AML-193 (cell line): ENCODE results near the gene FAM72D.
"Not testable (repeated sequence)": the region's sequence is repeated elsewhere in the genome, so short reads cannot be mapped to it uniquely, and the experiment has no call there.

Source experiments
- DNase-seq, 2 experiments: peaks; one replicate each; lab custom pipeline; 2025; lab: John Stamatoyannopoulos, UW

FAM72D gene

DNA sequence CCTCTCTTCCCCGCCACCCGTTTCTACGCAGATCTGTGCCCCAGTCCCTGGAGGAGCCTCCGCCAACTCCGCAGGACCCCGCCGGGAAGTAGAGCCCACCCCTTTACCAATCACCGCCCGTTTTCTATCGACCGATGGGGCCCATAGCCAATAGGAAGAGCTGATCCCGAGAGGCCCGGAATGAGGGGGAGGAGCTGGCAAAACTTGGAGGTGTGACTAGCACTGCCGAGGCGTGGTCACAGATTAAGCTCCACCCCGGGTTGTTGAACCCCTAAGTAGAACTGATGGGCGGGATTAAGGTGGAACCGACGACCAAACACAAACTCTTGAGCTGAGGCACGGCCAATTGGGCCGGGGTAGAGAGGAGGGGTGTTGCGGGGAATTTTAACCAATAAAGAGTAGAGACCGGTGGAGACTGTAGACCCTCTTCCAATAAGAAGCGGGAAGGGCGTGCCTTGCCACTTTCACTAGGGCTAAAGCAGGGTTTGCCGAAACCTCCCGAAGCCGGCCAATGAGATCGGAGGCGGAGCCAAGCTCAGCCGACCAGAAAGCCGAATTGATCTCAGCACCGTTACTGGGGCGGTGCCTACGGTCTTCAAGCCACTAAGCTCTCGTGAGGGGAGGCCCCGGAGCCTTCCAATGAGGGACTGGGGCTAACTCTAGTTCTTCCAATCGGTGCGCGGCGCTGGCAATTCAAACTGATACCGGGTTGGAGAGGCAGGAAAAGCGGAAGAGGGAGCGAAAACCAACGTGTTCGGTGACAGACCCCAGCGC lies at the start of gene FAM72D, which contains the start of gene SRGAP2B:
TSS of gene FAM72D (plus strand) at position 691 of the 774 bp plus-strand sequence. CDS start 874 bp downstream, outside the sequence.
TSS of gene SRGAP2B (minus strand) at position 45 of the 774 bp plus-strand sequence. CDS start 2,427 bp downstream, outside the sequence.
- not testable (repeated sequence) for DNase-seq

DNA sequence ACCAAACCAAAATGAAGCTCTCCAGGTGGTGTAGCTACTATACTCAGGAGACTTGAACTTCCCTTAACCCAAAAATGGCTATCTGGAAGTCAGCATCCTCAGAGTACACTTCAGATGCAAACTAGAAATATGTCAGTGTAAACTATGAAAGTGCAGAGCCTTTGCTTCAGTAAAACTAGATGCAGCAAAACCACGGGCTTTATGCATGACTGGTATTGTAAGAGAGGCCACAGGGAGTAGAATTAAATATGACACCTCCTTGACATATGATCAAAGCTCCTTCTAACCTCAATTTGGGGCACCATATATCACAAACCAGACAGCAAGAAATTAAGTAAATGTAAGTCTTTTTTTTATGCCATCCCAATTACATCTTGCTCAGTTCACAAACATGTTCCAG lies 48.2 kb upstream of the FAM72D start:
- DNase-seq: not testable (repeated sequence)

DNA sequence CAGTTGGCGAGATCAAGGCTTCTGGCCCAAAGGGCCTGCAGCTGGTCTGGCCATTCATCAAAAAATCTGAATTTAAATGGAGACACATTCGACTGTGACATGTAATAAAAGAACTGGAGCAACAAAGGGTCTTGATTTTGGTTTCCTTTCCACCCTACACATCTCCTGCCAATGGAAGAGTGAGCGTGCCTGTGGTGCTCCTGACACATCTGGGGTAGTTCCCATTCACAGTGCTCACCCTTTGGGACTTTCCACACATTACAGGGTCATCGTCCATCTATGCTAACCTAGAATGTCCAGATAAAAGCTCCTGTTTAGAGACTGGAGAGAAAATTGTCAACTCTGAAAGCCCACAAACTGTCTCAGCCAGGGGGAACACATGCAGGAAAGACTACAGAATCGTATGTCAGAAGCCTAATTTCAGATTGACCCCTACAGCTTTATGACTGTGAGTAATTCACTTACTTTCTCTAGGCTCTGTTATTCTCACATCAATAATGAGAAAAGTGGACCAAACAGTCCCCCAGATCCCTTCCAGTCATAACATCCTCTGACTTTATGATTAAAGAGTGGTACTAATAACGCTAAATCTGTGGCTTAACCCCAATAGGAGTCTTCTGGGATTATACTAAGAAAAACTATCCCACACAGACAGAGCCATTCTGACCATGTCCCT lies 47.5 kb upstream of the FAM72D start:
- not testable (repeated sequence) for DNase-seq

DNA sequence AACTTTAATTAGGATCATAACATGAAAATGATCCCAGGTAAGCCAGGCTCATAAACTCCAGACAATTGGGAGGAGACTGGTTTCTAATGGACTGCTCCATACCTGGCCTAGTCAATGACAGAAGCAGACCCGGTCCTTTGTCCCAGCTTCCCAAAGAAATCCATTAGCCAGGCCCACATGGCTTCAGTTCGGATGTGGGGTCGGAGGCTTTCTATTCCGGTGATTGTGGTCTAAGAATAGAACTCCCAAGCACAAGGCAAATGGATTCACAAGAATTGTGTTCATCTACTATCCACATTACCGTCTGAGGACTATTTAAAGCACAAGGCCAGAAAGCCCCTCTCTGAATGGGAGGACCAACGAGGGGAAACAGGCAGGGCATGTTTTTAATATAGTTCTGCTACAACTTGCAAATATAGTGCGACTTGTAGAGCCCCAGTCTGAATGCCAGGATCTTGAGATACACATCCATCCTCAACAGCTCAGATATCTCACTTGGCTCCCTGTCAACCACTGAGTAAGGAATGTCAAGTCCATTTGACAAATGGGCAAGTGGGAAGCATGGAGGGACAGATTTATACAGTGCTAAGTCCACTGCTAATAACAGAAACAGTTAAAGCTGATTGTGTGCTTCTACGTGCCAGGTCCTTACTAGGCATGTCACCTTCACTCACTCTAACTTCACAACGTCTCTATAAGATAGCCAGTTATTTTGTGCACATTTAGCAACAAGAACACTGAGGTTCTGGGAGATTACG lies 43.6 kb upstream of the FAM72D start:
- not testable (repeated sequence) for DNase-seq

DNA sequence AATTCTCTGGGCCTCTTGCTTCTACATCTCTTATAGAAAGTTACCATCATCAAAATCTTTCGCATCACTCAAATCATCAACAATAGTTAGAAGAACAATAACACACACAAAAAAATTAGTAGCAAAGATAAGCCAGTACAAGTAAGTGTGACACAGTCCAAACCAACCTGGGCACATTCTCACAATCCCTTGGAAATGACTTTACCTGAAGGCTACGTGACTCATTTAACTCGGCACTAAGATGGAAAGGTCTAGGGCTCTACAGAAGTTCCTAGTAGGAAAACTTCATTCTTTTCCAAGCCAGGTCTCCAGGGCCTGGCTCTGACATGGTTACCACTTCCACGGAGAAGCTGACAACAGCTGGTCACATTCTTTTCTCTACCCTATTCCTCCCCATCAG lies 42.3 kb upstream of the FAM72D start:
- DNase-seq: not testable (repeated sequence)

DNA sequence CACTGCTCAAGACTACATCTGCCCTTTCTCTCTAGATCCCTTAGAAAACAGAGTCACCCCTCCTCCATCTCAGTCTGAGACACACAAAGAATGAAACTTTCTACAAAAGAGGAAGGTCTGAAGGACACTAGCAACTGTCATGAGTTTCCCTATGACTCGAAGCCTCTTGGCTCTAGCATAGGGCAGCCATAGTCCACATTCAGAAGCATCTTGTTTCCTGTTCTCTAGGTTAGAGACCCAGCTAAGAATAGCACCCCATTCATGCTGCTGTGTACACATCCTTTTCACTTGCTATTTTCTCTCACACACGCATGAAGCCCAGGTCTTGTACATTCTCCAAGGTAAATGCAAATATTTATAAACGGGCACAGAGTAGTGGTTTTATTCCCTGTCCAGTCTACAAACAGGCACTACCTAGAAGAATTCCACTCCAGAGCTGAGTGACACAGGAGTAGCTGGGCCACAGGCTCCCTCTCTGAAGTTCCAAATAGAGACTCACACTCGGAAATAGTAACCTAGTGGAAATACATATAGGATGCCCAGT lies 40.5 kb upstream of the FAM72D start:
- DNase-seq: not testable (repeated sequence)

DNA sequence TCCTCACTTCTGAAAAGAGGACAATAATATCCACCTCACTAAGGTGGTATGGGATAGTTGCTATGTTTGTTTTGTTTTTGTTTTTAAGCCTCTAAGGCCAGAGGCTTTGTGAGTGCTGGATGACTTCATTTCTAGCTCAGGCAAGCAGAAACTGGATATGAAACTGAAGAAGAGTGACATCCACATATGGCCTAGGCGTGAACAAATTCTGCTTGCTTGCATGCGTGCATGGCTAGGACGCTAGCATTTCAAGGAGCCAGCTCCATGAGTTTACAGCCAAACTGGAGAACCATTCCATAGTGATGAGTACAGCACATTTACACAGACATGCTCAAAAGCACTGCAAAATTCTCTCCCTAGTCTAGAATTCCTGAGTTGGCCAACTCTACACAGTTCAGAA lies 37.6 kb upstream of the FAM72D start:
- DNase-seq: not testable (repeated sequence)

DNA sequence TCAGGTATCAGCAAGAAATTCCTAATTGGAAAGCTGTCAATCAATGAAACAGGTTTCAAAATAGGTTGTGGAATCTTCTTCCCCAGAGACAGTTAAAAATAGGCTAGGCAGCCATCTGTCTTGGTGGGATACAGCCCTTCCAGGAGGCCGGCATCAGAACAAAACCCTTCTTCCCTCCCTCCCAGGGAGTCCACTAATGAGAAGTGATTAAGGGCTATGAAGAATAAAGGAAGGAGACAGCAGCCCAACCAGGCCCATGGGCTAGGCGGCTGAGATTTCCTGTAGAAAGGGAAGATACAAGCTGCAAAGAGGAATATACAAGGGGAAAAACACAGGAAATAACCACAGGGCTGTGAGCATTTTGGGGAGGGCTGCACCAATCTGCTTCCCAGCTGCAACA lies 32.5 kb upstream of the FAM72D start:
- DNase-seq: not testable (repeated sequence)

DNA sequence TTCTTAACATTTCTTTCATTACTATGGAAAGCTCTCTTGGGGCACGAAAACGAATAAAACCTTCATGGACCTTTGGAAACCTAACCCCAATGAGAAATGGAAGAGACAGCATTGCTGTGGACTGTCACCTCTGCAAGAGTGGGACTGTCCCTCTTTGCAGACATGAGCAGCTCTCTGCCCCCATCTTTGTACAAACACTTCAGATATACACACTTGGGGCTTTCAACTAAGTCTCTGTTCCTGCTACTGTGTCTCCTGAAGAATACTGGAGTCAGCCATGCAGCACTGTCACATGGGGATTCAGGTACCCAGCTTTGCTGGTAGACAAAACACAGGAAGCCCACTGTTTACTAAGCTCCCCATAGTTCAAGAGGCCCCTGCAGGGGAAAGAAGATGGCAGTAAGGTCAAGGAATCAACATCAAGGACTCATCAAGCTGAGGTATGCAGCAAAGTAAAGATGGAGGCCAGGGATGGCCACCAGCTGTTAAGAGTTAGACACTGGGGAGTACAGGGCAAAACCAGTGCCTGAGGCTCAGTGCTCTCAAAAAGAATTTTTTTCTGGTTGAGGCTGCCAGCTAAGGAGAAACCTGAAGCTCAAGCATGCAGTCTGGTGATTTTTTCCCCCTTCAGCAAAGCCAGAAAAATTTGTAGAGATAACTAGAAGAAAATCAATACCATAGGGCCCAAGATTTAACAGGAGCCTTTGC lies 31.7 kb upstream of the FAM72D start:
- DNase-seq: not testable (repeated sequence)

DNA sequence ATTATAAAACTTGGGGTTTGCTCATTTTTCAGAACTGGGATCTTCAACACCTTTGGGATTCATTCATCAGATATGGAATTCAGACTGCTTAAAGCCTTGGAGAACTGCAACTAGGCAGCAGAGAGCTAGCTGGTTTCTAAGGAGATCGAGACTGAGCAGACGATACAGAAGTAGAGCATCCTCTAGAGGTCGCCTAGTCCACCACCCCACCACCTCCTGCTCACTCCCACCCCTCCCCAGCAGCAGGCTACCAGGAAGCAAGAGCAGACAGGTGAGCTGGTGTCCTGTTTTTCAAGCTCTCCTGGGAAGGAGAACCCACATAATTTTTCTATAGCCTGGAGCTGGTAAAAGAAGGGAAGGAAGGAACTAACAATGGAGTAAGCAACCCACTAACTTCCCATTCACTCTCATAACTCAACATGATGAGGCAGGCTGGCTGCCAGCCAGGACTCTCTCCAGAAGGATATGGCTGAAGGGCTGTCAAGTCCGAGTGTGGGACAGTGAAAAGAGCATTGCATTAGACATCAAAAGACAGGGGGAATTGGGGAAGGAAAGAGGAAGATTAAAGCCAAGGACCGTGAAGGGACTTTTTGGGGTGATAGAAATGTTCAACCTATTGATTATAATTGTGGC lies 30.5 kb upstream of the FAM72D start:
- not testable (repeated sequence) for DNase-seq

DNA sequence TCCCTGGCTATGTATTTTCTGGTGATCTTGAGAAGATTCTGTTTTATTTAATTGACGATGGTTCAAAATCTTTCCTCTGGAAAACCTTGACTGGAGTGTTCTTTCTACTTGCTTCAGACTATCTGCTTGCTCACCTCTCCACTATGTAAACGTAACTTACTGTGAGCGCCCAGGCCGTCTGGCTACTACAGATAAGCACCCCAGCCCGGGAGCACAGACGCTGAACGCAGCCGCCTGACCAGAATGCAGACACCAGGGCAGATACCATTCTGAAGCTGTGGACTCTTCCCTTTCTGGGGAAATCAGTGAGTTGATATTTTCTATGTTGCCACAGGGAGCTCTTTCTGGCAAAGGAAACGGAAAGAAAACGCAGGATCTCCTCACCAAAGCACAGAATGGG lies 29.3 kb upstream of the FAM72D start:
- not testable (repeated sequence) for DNase-seq

DNA sequence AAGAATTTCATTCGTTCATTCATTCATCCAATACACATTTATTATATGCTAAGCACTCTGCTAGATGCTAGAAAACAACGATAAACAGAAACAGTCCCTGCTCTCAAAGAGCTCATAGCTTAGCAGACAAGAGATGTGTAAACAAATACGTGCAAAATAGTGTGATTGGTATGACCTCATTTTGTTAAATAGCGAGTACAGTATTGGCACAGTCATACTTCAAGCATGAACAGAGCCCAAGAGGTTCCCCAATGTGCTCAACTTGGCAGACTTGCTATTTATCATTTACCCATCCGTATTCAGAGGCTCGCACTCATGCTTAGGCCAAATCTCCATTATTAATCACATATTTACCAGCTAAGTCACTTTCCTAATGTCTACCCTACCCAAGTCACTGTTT lies 24.2 kb upstream of the FAM72D start:
- DNase-seq: not testable (repeated sequence)

DNA sequence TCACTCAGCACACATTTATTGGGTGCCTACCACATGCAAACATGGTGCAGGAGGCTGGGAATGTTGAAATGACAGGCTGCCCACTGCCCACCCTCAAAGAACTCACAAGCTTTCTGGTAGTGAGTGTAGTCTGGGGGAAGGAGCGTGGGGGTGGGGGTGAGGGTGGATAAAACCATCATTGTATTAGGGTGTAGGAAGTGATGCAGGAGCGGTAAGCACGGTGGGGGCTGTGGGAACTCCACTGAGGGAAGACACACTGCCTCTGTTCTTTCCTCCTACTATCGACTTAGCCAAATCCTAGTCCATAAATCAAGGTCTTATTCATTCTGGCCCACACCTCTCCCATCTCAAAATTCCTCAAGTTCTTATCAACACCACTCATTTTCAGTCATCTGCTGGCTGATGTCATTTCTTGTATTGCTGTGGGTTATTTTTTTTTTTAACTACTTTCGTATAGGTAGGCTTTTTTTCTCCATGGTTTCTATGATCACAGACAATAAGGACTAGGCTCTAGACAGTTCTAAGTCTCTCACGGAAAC lies 21.7 kb upstream of the FAM72D start:
- not testable (repeated sequence) for DNase-seq

DNA sequence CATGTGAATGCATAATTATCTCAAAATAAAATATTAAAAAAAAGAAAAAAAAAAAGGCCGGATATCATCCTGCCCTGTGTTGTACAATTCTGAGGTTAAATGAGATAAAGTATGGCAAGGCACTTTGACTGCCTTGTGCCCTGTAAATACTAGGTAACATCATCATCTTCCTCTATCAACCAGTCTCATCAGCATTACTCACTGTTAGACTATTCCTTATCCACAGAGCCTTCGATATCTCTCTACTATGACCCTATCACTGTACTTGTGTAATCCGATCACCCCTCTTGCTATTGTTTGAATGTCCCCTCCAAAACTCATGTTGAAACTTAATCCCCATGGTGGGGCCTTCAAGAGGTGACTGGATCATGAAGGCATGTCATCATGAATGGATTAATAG lies 18.9 kb upstream of the FAM72D start:
- not testable (repeated sequence) for DNase-seq

DNA sequence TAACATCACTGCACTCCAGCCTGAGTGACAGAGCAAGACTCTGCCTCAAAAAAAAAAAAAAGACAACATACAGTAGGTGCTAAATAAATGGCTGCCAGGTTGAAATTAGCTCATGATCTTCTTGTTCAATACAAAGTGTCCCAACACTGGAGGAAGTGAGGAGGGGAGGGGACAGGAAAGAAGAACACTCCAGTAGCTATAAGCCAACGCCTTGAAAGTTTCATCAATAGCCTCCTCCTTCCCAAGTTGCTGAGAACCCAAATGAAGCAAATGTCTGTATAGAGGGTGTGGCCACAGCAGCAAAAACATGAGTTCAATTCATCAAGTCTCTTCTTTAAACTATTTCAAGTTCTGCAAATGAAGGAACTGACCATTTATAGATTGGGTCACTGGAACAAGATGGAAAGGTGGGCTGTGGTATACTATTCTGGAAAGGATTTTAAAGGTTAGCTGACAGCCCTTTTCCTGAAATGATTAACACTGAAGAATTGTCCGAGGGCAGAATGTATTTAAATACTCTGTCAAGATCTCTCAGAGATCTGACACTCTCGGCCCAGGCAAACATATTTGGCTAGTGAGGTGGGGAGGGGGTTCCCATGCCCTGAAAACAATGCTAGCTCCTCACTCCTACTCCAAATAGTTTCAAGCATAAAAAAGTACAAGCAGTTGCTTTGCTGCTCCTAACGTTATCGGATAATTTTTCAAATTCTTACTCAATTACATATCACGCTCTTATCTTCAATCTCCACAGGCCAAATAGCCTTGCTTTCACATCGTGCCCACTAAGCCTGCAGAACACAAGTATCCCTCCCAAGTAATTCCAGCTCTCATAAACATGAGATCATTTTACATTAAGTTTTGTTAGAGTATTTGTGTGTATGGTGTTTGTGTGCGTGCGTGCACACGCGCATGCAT lies 17.6 kb upstream of the FAM72D start:
- DNase-seq: not testable (repeated sequence)

DNA sequence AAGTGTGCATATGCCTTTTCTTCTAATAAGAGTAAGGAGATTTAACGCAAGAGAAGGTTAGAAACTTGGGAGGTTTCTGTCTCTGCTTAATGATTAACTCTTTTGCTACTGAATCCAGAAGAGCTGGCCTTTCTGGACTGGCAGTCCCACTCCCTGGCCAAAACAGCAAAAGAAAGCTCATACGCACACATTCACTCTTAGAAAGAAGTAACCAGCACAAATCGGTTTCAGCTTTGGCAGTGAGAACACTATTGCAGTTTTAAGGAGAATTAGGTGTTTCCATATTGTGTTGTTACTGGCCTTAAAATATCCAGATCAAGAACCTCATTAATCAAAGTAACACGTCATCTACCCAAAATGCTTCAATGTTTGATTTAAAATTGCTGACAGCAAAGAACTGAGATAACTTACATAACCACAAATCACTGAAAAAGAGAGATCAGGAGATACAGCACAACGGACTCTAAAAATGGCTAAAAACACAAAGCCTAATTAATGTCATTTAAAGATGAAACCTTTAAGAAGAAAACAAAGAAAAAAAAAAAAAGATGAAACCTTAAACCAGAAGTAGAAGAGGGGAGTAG lies 16.9 kb upstream of the FAM72D start:
- not testable (repeated sequence) for DNase-seq

DNA sequence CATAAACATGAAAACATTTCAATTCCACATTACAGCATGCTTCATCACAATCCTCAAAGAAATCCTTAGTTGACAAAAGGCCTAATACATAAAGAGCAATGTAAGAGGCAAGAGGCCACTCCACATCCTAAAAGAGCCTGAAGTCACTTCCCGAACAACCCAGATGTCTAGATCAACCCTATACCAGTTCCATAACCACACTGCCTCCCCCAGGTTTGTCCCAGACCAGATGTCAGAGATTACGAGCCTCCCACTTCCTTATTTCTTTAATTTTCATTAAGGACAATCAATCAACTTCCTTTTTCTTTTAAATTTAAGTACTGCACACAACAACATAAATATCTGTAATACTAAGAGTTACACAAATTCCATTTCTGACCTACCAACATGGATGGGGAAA lies 16.0 kb upstream of the FAM72D start:
- DNase-seq: not testable (repeated sequence)

DNA sequence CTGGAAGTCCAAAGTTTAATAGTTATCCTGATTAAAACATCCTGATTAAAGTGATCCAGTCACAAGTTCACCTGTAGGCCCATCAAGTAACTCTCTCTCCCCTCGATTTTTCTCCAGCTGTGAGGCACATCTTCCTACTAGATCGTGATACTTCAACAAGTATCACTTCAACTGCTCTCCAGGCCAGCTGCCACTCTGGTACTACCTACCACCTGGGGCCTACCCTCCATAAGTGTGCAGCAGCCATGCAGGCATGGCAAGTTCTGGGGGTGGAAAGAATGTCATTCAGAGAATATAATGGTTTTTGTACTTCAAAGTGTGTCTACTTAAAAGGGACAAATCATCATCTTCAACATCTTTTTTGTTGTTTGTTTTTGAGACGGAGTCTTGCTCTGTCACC lies 15.6 kb upstream of the FAM72D start:
- DNase-seq: not testable (repeated sequence)
